Measurements from ENCODE around the gene TMOD2. TPM values are rescaled to one million over a fixed set of nuclear protein-coding genes. Genes with fewer than 3 reads are reported as not detected.

The TMOD2 gene
- total RNA-seq, 1 experiment from 2014 or later: 0.52 TPM

GRCh38 chr15:51841406-51842040, 90.1 kb downstream of the TMOD2 start:
- BruUV-seq (replicated peaks): no TSS peak
- H3K9me3 Mint-ChIP-seq (ENCODE audit: unreplicated experiment): no peaks in the 10 kb centered on the region

GRCh38 chr15:51842265-51842664, 90.9 kb downstream of the TMOD2 start:
- ChIA-PET POLR2A (interaction anchor here (0.6 kb wide), 1 partner anchor 83 kb away, joined by 3 read pairs; no protein-coding TSS in a partner anchor), CTCF (no interaction called here)
- Histone ChIP-seq H3K27me3 (replicated peaks; ENCODE audit: control insufficient read depth, insufficient read depth, low read length) (no peaks in the 10 kb centered on the region), H3K4me3 (ENCODE audit: low read depth, low read length) (no peak overlapping the region), H3K36me3 (ENCODE audit: control insufficient read depth, insufficient read depth, low read length) (no peaks in the 10 kb centered on the region), H3K9me3 (no peaks in the 10 kb centered on the region), H3K4me1 (peaks cover 55% of the 10 kb centered on the region)
- Mint-ChIP-seq H3K4me3 (ENCODE audit: unreplicated experiment) (no peak overlapping the region), H3K27ac (ENCODE audit: unreplicated experiment) (peak overlapping the region; percentile 83), H3K36me3 (ENCODE audit: insufficient read depth, unreplicated experiment) (peaks cover 7% of the 10 kb centered on the region), H3K9me3 (ENCODE audit: unreplicated experiment) (no peaks in the 10 kb centered on the region), H3K4me1 (ENCODE audit: low read depth, unreplicated experiment) (peaks cover 44% of the 10 kb centered on the region), H3K27me3 (ENCODE audit: insufficient read depth, unreplicated experiment) (no peaks in the 10 kb centered on the region)
- intact Hi-C loops (cut with micrococcal nuclease; ENCODE audit: unreplicated experiment): loop anchor here (2.0 kb wide), 2 partner anchors 13 to 33 kb away; partner anchors contain the start of gene TMOD3
- BruUV-seq (replicated peaks): no TSS peak
- no peak for DNase-seq
- no peak for TF ChIP-seq CTCF (IDR thresholded peaks at IDR 0.05; ENCODE audit: insufficient read depth in 1 of 2, low read depth in 1 of 2, low read length in 1 of 2, severe bottlenecking in 1 of 2, unreplicated experiment in 1 of 2)

More at GRCh38 chr15:51841406-51842040, 90.1 kb downstream of the TMOD2 start:
- H3K4me1 ChIP-seq: peaks cover 53% of the 10 kb centered on the region
- no peak for TF ChIP-seq CTCF (IDR thresholded peaks at IDR 0.05; ENCODE audit: insufficient read depth in 1 of 2, low read depth in 1 of 2, low read length in 1 of 2, severe bottlenecking in 1 of 2, unreplicated experiment in 1 of 2)
- H3K9me3 ChIP-seq: no peaks in the 10 kb centered on the region
- ChIA-PET CTCF (no interaction called here), POLR2A (no interaction called here)
- no peaks in the 10 kb centered on the region for H3K27me3 ChIP-seq (replicated peaks; ENCODE audit: control insufficient read depth, insufficient read depth, low read length)
- Mint-ChIP-seq H3K4me3 (ENCODE audit: unreplicated experiment) (no peak overlapping the region), H3K4me1 (ENCODE audit: low read depth, unreplicated experiment) (peaks cover 44% of the 10 kb centered on the region), H3K27ac (ENCODE audit: unreplicated experiment) (no peak overlapping the region), H3K27me3 (ENCODE audit: insufficient read depth, unreplicated experiment) (no peaks in the 10 kb centered on the region), H3K36me3 (ENCODE audit: insufficient read depth, unreplicated experiment) (peaks cover 7% of the 10 kb centered on the region)
- intact Hi-C loops (cut with micrococcal nuclease; ENCODE audit: unreplicated experiment): loop anchor here (2.0 kb wide), 2 partner anchors 13 to 33 kb away; partner anchors contain the start of gene TMOD3
- H3K36me3 ChIP-seq (ENCODE audit: control insufficient read depth, insufficient read depth, low read length): no peaks in the 10 kb centered on the region
- H3K4me3 ChIP-seq (ENCODE audit: low read depth, low read length): no peak overlapping the region
- no peak for DNase-seq

- no peak for TF ChIP-seq CTCF (IDR thresholded peaks at IDR 0.05; ENCODE audit: insufficient read depth in 1 of 2, low read depth in 1 of 2, low read length in 1 of 2, severe bottlenecking in 1 of 2, unreplicated experiment in 1 of 2)
- Mint-ChIP-seq H3K36me3 (ENCODE audit: insufficient read depth, unreplicated experiment) (peaks cover 7% of the 10 kb centered on the region), H3K27me3 (ENCODE audit: insufficient read depth, unreplicated experiment) (no peaks in the 10 kb centered on the region), H3K9me3 (ENCODE audit: unreplicated experiment) (no peaks in the 10 kb centered on the region), H3K27ac (ENCODE audit: unreplicated experiment) (peak overlapping the region; percentile 83), H3K4me3 (ENCODE audit: unreplicated experiment) (peak overlapping the region; percentile 61), H3K4me1 (ENCODE audit: low read depth, unreplicated experiment) (peaks cover 36% of the 10 kb centered on the region)
- peak; percentile 58 to 63 for DNase-seq
- ChIA-PET POLR2A (interaction anchor here (0.5 to 1.0 kb wide), 3 partner anchors 13 to 83 kb away, joined by 3 to 9 read pairs (median 5); partner anchors contain the start of gene TMOD3), CTCF (no interaction called here)
- no peak overlapping the region for H3K4me3 ChIP-seq (ENCODE audit: low read depth, low read length)
- H3K4me1 ChIP-seq: peaks cover 55% of the 10 kb centered on the region
- no peaks in the 10 kb centered on the region for H3K27me3 ChIP-seq (replicated peaks; ENCODE audit: control insufficient read depth, insufficient read depth, low read length)
- H3K36me3 ChIP-seq (ENCODE audit: control insufficient read depth, insufficient read depth, low read length): no peaks in the 10 kb centered on the region
- no peaks in the 10 kb centered on the region for H3K9me3 ChIP-seq
- intact Hi-C loops (cut with micrococcal nuclease; ENCODE audit: unreplicated experiment): loop anchor here (1.0 to 2.0 kb wide), 4 partner anchors 11 to 64 kb away; partner anchors contain the start of gene TMOD3
- BruUV-seq (replicated peaks): no TSS peak
Observed at GRCh38 chr15:51842852-51843737, 91.7 kb downstream of the TMOD2 start.
